ENCODE data around the gene ESYT3.

- TF ChIP-seq CTCF (conservative IDR thresholded peaks at IDR 0.05 in 1 of 2, IDR thresholded peaks at IDR 0.05 in 1 of 2; ENCODE audit: extremely low read depth in 1 of 2, insufficient read depth in 1 of 2, low read depth in 1 of 2, low read length in 2 of 2) (no peak), EZH2 (IDR thresholded peaks at IDR 0.05; ENCODE audit: borderline replicate concordance, low read length) (no peak)
Observed at GRCh38 chr3:138474163-138474562, 39.7 kb downstream of the ESYT3 start.
